AML-193 (cell line): ENCODE data around the gene FOXL1.
"Not testable (repeated sequence)": the region's sequence is repeated elsewhere in the genome, so short reads cannot be mapped to it uniquely, and the experiment has no call there.

ENCODE experiments used
- DNase-seq, 2 experiments: peaks; one replicate each; lab custom pipeline; 2025; lab: John Stamatoyannopoulos, UW

Gene FOXL1

GRCh38 chr16:86581458-86581857, 3.1 kb downstream of the FOXL1 start:
- DNase-seq, result no peak

- no peak for DNase-seq
Measured at GRCh38 chr16:86584071-86584685, 5.8 kb downstream of the FOXL1 start.

GRCh38 chr16:86584726-86585721, 6.7 kb downstream of the FOXL1 start:
- no peak for DNase-seq

- no peak for DNase-seq
Measured at GRCh38 chr16:86585821-86586611, 7.7 kb downstream of the FOXL1 start.

GRCh38 chr16:86587487-86587886, 9.1 kb downstream of the FOXL1 start:
- DNase-seq, result no peak

GRCh38 chr16:86587955-86588354, 9.6 kb downstream of the FOXL1 start:
- DNase-seq, result not testable (repeated sequence)

- no peak for DNase-seq
Measured at GRCh38 chr16:86590501-86591144, 12.3 kb downstream of the FOXL1 start.

GRCh38 chr16:86591270-86591669, 12.9 kb downstream of the FOXL1 start:
- no peak for DNase-seq

GRCh38 chr16:86593913-86594620, 15.7 kb downstream of the FOXL1 start:
- no peak for DNase-seq

- DNase-seq, result no peak
Measured at GRCh38 chr16:86594721-86595120, 16.4 kb downstream of the FOXL1 start.

GRCh38 chr16:86595983-86596605, 17.7 kb downstream of the FOXL1 start:
- no peak for DNase-seq

GRCh38 chr16:86597126-86597879, 19.0 kb downstream of the FOXL1 start:
- DNase-seq, result no peak

- no peak for DNase-seq
Measured at GRCh38 chr16:86597880-86598606, 19.7 kb downstream of the FOXL1 start.

- DNase-seq, result no peak
Measured at GRCh38 chr16:86598607-86599565, 20.5 kb downstream of the FOXL1 start.

GRCh38 chr16:86601356-86601755, 23.0 kb downstream of the FOXL1 start:
- no peak for DNase-seq

- DNase-seq, result no peak
Measured at GRCh38 chr16:86602521-86602920, 24.2 kb downstream of the FOXL1 start.

- DNase-seq, result no peak
Measured at GRCh38 chr16:86604436-86605193, 26.3 kb downstream of the FOXL1 start.
